ENCODE data around the gene ZFHX3. TPM values are rescaled to one million over a fixed set of nuclear protein-coding genes. Genes with fewer than 3 reads are reported as not detected.

ZFHX3 gene
- total RNA-seq, 2 donors from 2014 or later: 57.7 to 70.1 TPM

GRCh38 chr16:73093146-73094144 is 45.5 kb upstream of the ZFHX3 start:
- Histone ChIP-seq H3K4me3 (peak overlapping the region; percentile 68), H3K36me3 (no peaks in the 10 kb centered on the region), H3K27me3 (replicated peaks; ENCODE audit: insufficient read depth) (no peaks in the 10 kb centered on the region), H3K27ac (peak overlapping the region; percentile 97), H3K4me1 (ENCODE audit: control insufficient read depth in 1 of 2, low read depth in 2 of 2) (peaks cover 22 to 71% of the 10 kb centered on the region in 2 donors), H3K9me3 (no peaks in the 10 kb centered on the region)
- ATAC-seq (ENCODE audit: insufficient number of reproducible peaks, low FRiP score, low read depth) (peak; percentile 42), DNase-seq (ENCODE audit: low spot score) (peak; percentile 38)
- TF ChIP-seq CTCF (IDR thresholded peaks at IDR 0.05): no peak

GRCh38 chr16:73092236-73092781 is 44.4 kb upstream of the ZFHX3 start:
- Histone ChIP-seq H3K27ac (peak overlapping the region; percentile 97), H3K9me3 (no peaks in the 10 kb centered on the region), H3K27me3 (replicated peaks; ENCODE audit: insufficient read depth) (no peaks in the 10 kb centered on the region), H3K4me1 (ENCODE audit: control insufficient read depth in 1 of 2, low read depth in 2 of 2) (peaks cover 22 to 76% of the 10 kb centered on the region in 2 donors), H3K36me3 (no peaks in the 10 kb centered on the region), H3K4me3 (peak overlapping the region; percentile 68)
- TF ChIP-seq CTCF (IDR thresholded peaks at IDR 0.05): no peak
- ATAC-seq (ENCODE audit: insufficient number of reproducible peaks, low FRiP score, low read depth) (no peak), DNase-seq (ENCODE audit: low spot score) (no peak)

GRCh38 chr16:73091174-73091573 is 43.2 kb upstream of the ZFHX3 start:
- H3K4me1 ChIP-seq (ENCODE audit: control insufficient read depth in 1 of 2, low read depth in 2 of 2): peaks cover 14 to 66% of the 10 kb centered on the region in 2 donors

DNA sequence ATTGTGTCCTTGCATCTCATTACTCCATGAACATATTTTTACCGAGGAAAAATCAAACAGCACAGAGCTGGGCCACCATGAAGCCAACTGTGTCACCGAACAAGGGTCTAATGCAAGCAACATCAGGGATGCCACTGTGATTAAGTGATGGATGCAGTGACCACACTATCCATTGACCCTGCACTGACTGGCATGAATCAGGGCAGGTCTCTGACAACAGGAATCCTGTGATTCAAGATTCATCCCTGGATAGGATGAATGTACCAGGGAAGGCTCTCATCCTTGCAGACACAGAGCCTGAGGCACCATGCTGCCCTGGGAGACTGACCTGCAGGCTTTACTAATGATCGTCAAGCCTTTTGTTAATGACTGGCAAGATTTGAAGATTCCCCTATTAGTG is 41.5 kb upstream of the ZFHX3 start:
- H3K4me1 ChIP-seq (ENCODE audit: control insufficient read depth in 1 of 2, low read depth in 2 of 2): peaks cover 0 to 54% of the 10 kb centered on the region in 2 donors
- H3K36me3 ChIP-seq: no peaks in the 10 kb centered on the region
- H3K27me3 ChIP-seq (replicated peaks; ENCODE audit: insufficient read depth): no peaks in the 10 kb centered on the region
- no peak overlapping the region for H3K4me3 ChIP-seq
- TF ChIP-seq CTCF (IDR thresholded peaks at IDR 0.05): no peak
- no peak for DNase-seq (ENCODE audit: low spot score)
- no peak overlapping the region for H3K27ac ChIP-seq
- ATAC-seq (ENCODE audit: insufficient number of reproducible peaks, low FRiP score, low read depth): no peak
- no peaks in the 10 kb centered on the region for H3K9me3 ChIP-seq

More at GRCh38 chr16:73091174-73091573, 43.2 kb upstream of the ZFHX3 start:
- Histone ChIP-seq H3K9me3 (no peaks in the 10 kb centered on the region), H3K36me3 (no peaks in the 10 kb centered on the region), H3K4me3 (peak overlapping the region; percentile 68), H3K27me3 (replicated peaks; ENCODE audit: insufficient read depth) (no peaks in the 10 kb centered on the region), H3K27ac (peak overlapping the region; percentile 97)
- ATAC-seq (ENCODE audit: insufficient number of reproducible peaks, low FRiP score, low read depth) (no peak), DNase-seq (ENCODE audit: low spot score) (no peak)
- TF ChIP-seq CTCF (IDR thresholded peaks at IDR 0.05): no peak

GRCh38 chr16:73086108-73086507 is 38.2 kb upstream of the ZFHX3 start:
- TF ChIP-seq CTCF (IDR thresholded peaks at IDR 0.05): no peak

More at GRCh38 chr16:73086108-73086507, 38.2 kb upstream of the ZFHX3 start:
- Histone ChIP-seq H3K4me1 (ENCODE audit: control insufficient read depth in 1 of 2, low read depth in 2 of 2) (peaks cover 0 to 42% of the 10 kb centered on the region in 2 donors), H3K9me3 (no peaks in the 10 kb centered on the region), H3K36me3 (no peaks in the 10 kb centered on the region), H3K27ac (peak overlapping the region in 1 of 2 donors; percentile 39), H3K27me3 (replicated peaks; ENCODE audit: insufficient read depth) (no peaks in the 10 kb centered on the region), H3K4me3 (no peak overlapping the region)
- no peak for DNase-seq (ENCODE audit: low spot score)
- no peak for ATAC-seq (ENCODE audit: insufficient number of reproducible peaks, low FRiP score, low read depth)
